PC-3 (cell line): ENCODE data around the gene TADA2B. TPM values are rescaled to one million over a fixed set of nuclear protein-coding genes. Genes with fewer than 3 reads are reported as not detected.
A peak's percentile ranks its signal among the peaks of the same experiment; 100 is the strongest.

Experiments
- ATAC-seq: fragments of 200-7000 bp; cut with Tn5 transposase; 2 replicates; pipeline ENCODE4 v1.9.1; 2020; ENCODE audit warnings: mild to moderate bottlenecking, moderate library complexity
- BruUV-seq: library from RNA; stranded (reverse); fragments of 400-500 nt; replicated peaks from 2 replicates; lab custom pipeline; 2021; lab: Mats Ljungman, UMichigan
- CTCF ChIA-PET: fragments of 300-600 bp; sonication (Branson Sonifier 250); formaldehyde crosslinking; loops from one replicate; lab custom pipeline; 2022; ENCODE audit warnings: antibody characterized with exemption; lab: Charles Lee
- POLR2A ChIA-PET: fragments of 300-600 bp; sonication (Branson Sonifier 250); formaldehyde crosslinking; loops from one replicate; lab custom pipeline; 2022; ENCODE audit warnings: antibody characterized with exemption; ENCODE audit not compliant: unreplicated experiment; lab: Charles Lee
- DNase-seq: peaks from one replicate; pipeline ENCODE4 v3.0.0-alpha.2; 2015
- H2AFZ ChIP-seq: fragments of 300-600 bp; sonication (generic); 2 replicates; pipeline ENCODE4 v1.6.0; 2016; ENCODE audit warnings: antibody characterized with exemption, low read length
- H3F3A ChIP-seq: fragments of 300-600 bp; sonication (generic); one replicate; pipeline ENCODE4 v1.6.0; 2017; ENCODE audit warnings: antibody characterized with exemption, low read length, control low read depth, mild to moderate bottlenecking; ENCODE audit not compliant: unreplicated experiment
- H3K27ac ChIP-seq: fragments of 300-600 bp; sonication (generic); 2 replicates; pipeline ENCODE4 v1.5.1; 2016; ENCODE audit warnings: mild to moderate bottlenecking, low read length
- H3K27me3 ChIP-seq: fragments of 300-600 bp; sonication (generic); 2 replicates; pipeline ENCODE4 v1.6.1; 2016; ENCODE audit warnings: low read length, mixed read lengths
- H3K36me3 ChIP-seq: fragments of 300-600 bp; sonication (generic); 2 replicates; pipeline ENCODE4 v1.6.1; 2016; ENCODE audit warnings: low read depth, mixed run types, low read length, mixed read lengths
- H3K4me1 ChIP-seq: fragments of 300-600 bp; sonication (generic); 2 replicates; pipeline ENCODE4 v1.5.1; 2016; ENCODE audit warnings: low read length; ENCODE audit not compliant: insufficient read depth
- H3K4me2 ChIP-seq: fragments of 300-600 bp; sonication (generic); 2 replicates; pipeline ENCODE4 v1.6.0; 2016; ENCODE audit warnings: low read length
- H3K4me3 ChIP-seq: fragments of 300-600 bp; sonication (generic); 2 replicates; pipeline ENCODE4 v1.5.1; 2016; ENCODE audit warnings: mild to moderate bottlenecking, low read length, mixed read lengths
- H3K79me2 ChIP-seq: fragments of 300-600 bp; sonication (generic); 2 replicates; pipeline ENCODE4 v1.6.1; 2017; ENCODE audit warnings: low read length, mixed read lengths
- H3K9ac ChIP-seq: fragments of 300-600 bp; sonication (generic); 2 replicates; pipeline ENCODE4 v1.6.0; 2016; ENCODE audit warnings: mild to moderate bottlenecking, low read length
- H3K9me2 ChIP-seq: fragments of 300-600 bp; sonication (generic); replicated peaks from 2 replicates; pipeline ENCODE4 v1.6.1; 2016; ENCODE audit warnings: mixed run types, low read length, mixed read lengths
- H3K9me3 ChIP-seq: fragments of 300-600 bp; sonication (generic); 2 replicates; pipeline ENCODE4 v1.6.1; 2016; ENCODE audit warnings: low read length, mixed read lengths
- H4K20me1 ChIP-seq: fragments of 300-600 bp; sonication (generic); 2 replicates; pipeline ENCODE4 v1.6.1; 2016; ENCODE audit warnings: low read length, mixed read lengths
- EZH2 ChIP-seq: fragments of 300-600 bp; sonication (generic); IDR thresholded peaks from one replicate; pipeline ENCODE4 v1.6.1; 2017; ENCODE audit warnings: antibody characterized with exemption, mild to moderate bottlenecking, low read length; ENCODE audit not compliant: unreplicated experiment
- EZH2phosphoT487 ChIP-seq: fragments of 300-600 bp; sonication (generic); IDR thresholded peaks from 2 replicates; pipeline ENCODE4 v1.6.1; 2018; ENCODE audit warnings: mild to moderate bottlenecking, antibody characterized with exemption, low read length, borderline replicate concordance
- intact Hi-C: fragments of 100-400 bp; cut with micrococcal nuclease; formaldehyde crosslinking; loops from 2 replicates; pipeline ENCODE4 v1.9.0; 2023
- total RNA-seq: library from RNA; depleted of rRNA; stranded (reverse); fragments of >200 nt; gene quantifications from 2 replicates; pipeline ENCODE4 v1.2.3, GENCODE V29; 2014
- TF ChIP-seq, protein P1 (sequence below): fragments of 300-600 bp; sonication (generic); conservative IDR thresholded peaks from 2 replicates; pipeline ENCODE4 v1.5.1; 2017; ENCODE audit warnings: antibody characterized with exemption, low read depth, mild to moderate bottlenecking, low read length

TADA2B gene
- total RNA-seq, 1 experiment from 2014 or later = 14.7 TPM

DNA sequence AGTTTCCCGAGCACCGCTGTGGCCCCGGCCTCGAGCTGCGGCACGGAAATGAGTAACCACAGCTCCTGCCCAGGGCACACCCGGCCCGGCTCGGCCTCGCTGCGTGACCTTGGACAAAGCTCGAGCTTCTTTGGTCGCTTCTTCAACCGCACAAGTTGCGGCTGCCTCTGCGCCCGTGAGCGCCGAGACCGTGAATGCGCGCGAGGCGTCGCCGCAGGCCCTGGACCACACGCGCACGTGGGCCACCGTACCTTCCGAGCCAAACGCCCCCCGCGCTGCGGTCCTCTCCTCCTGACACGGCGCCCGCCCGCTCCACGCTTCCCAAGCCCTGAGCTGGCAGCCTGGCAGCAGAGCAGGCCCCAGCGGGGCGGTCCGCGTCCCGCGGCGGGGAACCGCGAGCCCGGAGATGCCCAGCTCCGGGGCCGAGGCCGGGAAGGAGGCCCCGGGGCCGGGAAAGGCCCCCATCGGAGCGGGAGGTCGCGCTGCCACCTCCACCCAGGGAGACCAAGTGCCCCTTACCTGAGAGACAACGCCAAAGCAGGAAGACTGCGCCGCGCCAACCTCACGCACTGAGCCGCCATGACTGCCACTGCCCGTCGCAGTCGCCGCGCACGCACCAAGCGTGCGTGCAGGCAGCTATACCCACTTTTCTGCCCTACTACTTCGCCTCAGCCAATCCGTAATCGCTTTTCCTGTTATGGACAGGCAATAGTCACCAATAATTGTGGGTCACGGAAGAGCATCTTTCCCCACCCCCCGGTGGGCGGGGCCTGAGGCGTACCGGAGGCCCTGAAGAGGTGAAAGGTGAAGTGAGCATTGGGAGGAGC lies 24.5 kb downstream of the TADA2B start, which contains the start of gene GRPEL1:
TSS of gene GRPEL1 (minus strand) at position 613 of the 827 bp plus-strand sequence. CDS start at position 581, 32 bp downstream.
- BruUV-seq = no TSS peak
- Histone ChIP-seq H2AFZ (peak within 1 kb of the TSS; percentile 80), H3K4me2 (peak within 1 kb of the TSS; percentile 98), H3K9me3 (no peaks in the 10 kb centered on the region), H3K4me3 (peak within 1 kb of the TSS; percentile 96), H3K27ac (peak within 1 kb of the TSS; percentile 72), H3K9me2 (no peaks in the 10 kb centered on the region), H3K9ac (peak within 1 kb of the TSS; percentile 98), H3K4me1 (peaks cover 17% of the 10 kb centered on the region; the same call in 1 of the 2 replicates), H3K27me3 (no peaks in the 10 kb centered on the region), H4K20me1 (peaks cover 40% of the 10 kb centered on the region), H3K36me3 (peaks cover 24% of the 10 kb centered on the region), H3F3A (no peaks in the 10 kb centered on the region), H3K79me2 (peaks cover 52% of the 10 kb centered on the region)
- TF ChIP-seq EZH2 = no peak
- DNase-seq (peak; percentile 99), ATAC-seq (peak; percentile 86)
- intact Hi-C loops = loop anchor here (5.0 kb wide), 1 partner anchor 80 kb away; no protein-coding TSS in a partner anchor
- ChIA-PET POLR2A (interaction anchor here (0.5 to 1.0 kb wide), 6 partner anchors 25 to 1701 kb away, joined by 4 to 14 read pairs (median 5); a partner anchor contains a TSS), CTCF (interaction anchor here (0.5 to 1.3 kb wide), 4 partner anchors 24 to 390 kb away, joined by 3 to 7 read pairs (median 3); partner anchors contain the start of gene TADA2B)

DNA sequence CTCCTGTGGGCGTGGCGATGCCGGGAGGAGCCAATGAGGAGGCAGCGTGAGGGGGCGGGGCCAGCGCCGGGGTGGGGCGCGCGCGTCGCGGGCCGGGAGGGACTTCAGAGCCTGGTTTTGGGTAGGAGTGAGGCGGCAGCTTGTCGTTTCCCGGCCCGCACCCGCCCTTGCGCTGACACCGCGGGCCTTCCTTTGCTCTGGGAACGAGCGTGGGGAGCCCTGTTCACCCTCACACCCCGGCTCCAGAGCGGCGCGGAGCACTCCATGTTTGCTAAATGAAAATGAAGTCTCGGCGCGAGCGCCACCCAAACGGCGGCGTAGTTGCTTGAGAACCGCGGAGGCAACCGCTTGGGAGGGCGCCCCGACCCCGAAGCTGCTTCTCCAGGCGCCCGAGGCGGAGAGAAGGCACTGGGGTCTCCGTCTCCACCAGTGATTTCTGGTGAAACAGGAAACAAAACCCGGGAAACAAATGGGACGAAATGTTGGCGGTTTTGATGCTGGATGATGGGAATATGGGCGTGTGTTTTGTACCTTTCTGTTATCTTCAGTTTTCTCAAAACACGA lies 25.2 kb downstream of the TADA2B start:
- DNase-seq = no peak
- BruUV-seq = TSS peak; percentile 94
- Histone ChIP-seq H3K27me3 (no peaks in the 10 kb centered on the region), H3K4me3 (peak overlapping the region; percentile 96), H3K27ac (peak overlapping the region; percentile 27; the same call in 1 of the 2 replicates), H2AFZ (peak overlapping the region; percentile 80), H3K4me1 (peaks cover 17% of the 10 kb centered on the region; the same call in 1 of the 2 replicates), H3K4me2 (peak overlapping the region; percentile 98), H3K9me2 (no peaks in the 10 kb centered on the region), H3K36me3 (peaks cover 19% of the 10 kb centered on the region), H3K79me2 (peaks cover 49% of the 10 kb centered on the region), H3K9ac (peak overlapping the region; percentile 86), H3F3A (no peaks in the 10 kb centered on the region), H3K9me3 (no peaks in the 10 kb centered on the region), H4K20me1 (peaks cover 36% of the 10 kb centered on the region)
- intact Hi-C loops = loop anchor here (5.0 kb wide), 1 partner anchor 81 kb away; no protein-coding TSS in a partner anchor
- ATAC-seq = no peak; the same call in 1 of the 2 replicates
- TF ChIP-seq EZH2 = no peak
- TF ChIP-seq, protein P1, sequence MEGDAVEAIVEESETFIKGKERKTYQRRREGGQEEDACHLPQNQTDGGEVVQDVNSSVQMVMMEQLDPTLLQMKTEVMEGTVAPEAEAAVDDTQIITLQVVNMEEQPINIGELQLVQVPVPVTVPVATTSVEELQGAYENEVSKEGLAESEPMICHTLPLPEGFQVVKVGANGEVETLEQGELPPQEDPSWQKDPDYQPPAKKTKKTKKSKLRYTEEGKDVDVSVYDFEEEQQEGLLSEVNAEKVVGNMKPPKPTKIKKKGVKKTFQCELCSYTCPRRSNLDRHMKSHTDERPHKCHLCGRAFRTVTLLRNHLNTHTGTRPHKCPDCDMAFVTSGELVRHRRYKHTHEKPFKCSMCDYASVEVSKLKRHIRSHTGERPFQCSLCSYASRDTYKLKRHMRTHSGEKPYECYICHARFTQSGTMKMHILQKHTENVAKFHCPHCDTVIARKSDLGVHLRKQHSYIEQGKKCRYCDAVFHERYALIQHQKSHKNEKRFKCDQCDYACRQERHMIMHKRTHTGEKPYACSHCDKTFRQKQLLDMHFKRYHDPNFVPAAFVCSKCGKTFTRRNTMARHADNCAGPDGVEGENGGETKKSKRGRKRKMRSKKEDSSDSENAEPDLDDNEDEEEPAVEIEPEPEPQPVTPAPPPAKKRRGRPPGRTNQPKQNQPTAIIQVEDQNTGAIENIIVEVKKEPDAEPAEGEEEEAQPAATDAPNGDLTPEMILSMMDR = no peak
- no peak for TF ChIP-seq EZH2phosphoT487
- ChIA-PET CTCF (interaction anchor here (0.5 to 1.3 kb wide), 4 partner anchors 26 to 391 kb away, joined by 3 to 8 read pairs (median 5); a partner anchor contains a TSS), POLR2A (interaction anchor here (0.5 to 1.0 kb wide), 5 partner anchors 34 to 1701 kb away, joined by 4 to 14 read pairs (median 5); no protein-coding TSS in a partner anchor)

DNA sequence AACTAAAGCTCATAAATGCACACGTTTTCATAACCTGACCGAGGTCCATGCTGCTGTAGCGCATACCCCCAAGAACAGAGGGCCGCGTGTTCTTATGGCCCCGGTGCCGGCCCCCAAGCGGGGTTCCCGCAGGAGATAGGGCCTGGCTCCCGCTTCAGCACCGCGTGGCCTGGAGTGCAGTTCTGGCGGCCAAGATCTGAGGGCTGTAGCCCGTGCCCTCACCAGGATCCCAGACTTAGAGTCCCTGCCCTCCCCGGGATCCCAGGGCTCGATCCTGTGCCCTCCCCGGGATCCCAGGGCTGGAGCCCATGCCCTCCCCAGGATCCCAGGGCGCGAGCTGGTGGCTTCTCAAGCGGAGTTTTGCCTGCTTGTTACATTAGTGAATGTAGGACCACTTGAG lies 25.7 kb downstream of the TADA2B start:
- Histone ChIP-seq H3K36me3 (peaks cover 14% of the 10 kb centered on the region), H3K4me2 (peak overlapping the region; percentile 98), H3K79me2 (peaks cover 44% of the 10 kb centered on the region), H3K27me3 (no peaks in the 10 kb centered on the region), H3K9me2 (no peaks in the 10 kb centered on the region), H3K4me3 (peak overlapping the region; percentile 96), H3K4me1 (peaks cover 17% of the 10 kb centered on the region; the same call in 1 of the 2 replicates), H3K9ac (peak overlapping the region; percentile 86), H4K20me1 (peaks cover 31% of the 10 kb centered on the region), H3K27ac (no peak overlapping the region; the same call in 1 of the 2 replicates), H2AFZ (peak overlapping the region; percentile 80), H3K9me3 (no peaks in the 10 kb centered on the region), H3F3A (no peaks in the 10 kb centered on the region)
- CTCF ChIA-PET = interaction anchor here (0.6 to 0.7 kb wide), 2 partner anchors 26 to 94 kb away, joined by 4 to 8 read pairs; a partner anchor contains a TSS
- intact Hi-C loops = loop anchor here (5.0 kb wide), 1 partner anchor 82 kb away; no protein-coding TSS in a partner anchor
- peak; percentile 10 for DNase-seq
- no TSS peak for BruUV-seq
- no peak for ATAC-seq
- POLR2A ChIA-PET = no interaction called here
- TF ChIP-seq, protein P1 = no peak
- no peak for TF ChIP-seq EZH2phosphoT487
